NB4 (cell line): Measurements from ENCODE around the gene RFX8.

Source experiments
- DNase-seq: peaks from one replicate; pipeline ENCODE4 v3.0.0; 2010; ENCODE audit warnings: low read depth
- H3K4me3 ChIP-seq: one replicate; pipeline ENCODE4 v1.5.1; 2011; ENCODE audit warnings: mild to moderate bottlenecking, low read depth, low read length, moderate library complexity
- MYC ChIP-seq: IDR thresholded peaks from 2 replicates; pipeline ENCODE4 v1.6.1; 2011; ENCODE audit warnings: low read depth, low read length
- POLR2A ChIP-seq: IDR thresholded peaks from 2 replicates; pipeline ENCODE4 v1.6.1; 2011; ENCODE audit warnings: mild to moderate bottlenecking; ENCODE audit not compliant: insufficient read length; ENCODE audit errors: extremely low read depth
- TF ChIP-seq, protein P1 (sequence below): IDR thresholded peaks from 2 replicates; pipeline ENCODE4 v1.6.1; 2011; ENCODE audit warnings: low read depth, low read length
- TF ChIP-seq, protein P2 (sequence below): IDR thresholded peaks from one replicate; pipeline ENCODE4 v1.5.1; 2012; ENCODE audit warnings: low read depth, low read length

The RFX8 gene

DNA sequence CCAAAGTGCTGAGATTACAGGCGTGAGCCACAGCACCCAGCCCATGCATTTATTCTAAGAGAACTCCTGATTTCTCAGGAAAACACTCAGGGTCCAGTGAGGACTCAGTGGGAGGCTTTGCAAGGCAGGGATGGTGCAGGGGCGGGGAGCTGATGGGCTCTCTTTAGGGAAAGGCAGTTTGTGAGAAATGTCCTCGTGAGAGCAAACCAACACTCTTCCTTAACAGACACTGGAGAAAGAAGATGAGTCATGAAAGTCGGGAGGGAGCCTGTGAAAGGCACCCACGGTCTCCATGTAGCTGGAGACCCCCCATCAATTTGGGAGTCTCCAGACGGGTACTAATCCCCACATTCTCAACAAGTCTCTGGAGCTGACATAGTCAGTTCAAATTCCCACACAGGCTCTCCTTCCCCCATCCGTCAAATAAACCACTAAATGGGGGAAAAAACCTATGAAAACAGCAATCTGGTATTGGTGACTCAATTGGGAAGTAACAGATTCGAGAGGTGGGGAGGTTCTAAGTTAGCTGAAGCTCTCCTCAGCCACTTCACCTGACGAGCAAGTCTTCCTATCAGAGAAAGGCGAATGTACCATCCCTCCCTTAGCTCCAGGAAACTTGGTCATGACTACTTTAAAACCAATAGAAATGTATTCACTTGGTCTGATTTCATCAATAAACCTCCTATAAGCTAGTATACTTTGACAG, 76.6 kb downstream of the RFX8 start:
- H3K4me3 ChIP-seq = no peak overlapping the region
- DNase-seq = no peak
- TF ChIP-seq, protein P1, sequence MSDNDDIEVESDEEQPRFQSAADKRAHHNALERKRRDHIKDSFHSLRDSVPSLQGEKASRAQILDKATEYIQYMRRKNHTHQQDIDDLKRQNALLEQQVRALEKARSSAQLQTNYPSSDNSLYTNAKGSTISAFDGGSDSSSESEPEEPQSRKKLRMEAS = no peak
- TF ChIP-seq, protein P2, sequence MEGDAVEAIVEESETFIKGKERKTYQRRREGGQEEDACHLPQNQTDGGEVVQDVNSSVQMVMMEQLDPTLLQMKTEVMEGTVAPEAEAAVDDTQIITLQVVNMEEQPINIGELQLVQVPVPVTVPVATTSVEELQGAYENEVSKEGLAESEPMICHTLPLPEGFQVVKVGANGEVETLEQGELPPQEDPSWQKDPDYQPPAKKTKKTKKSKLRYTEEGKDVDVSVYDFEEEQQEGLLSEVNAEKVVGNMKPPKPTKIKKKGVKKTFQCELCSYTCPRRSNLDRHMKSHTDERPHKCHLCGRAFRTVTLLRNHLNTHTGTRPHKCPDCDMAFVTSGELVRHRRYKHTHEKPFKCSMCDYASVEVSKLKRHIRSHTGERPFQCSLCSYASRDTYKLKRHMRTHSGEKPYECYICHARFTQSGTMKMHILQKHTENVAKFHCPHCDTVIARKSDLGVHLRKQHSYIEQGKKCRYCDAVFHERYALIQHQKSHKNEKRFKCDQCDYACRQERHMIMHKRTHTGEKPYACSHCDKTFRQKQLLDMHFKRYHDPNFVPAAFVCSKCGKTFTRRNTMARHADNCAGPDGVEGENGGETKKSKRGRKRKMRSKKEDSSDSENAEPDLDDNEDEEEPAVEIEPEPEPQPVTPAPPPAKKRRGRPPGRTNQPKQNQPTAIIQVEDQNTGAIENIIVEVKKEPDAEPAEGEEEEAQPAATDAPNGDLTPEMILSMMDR = no peak
- TF ChIP-seq MYC (no peak), POLR2A (no peak)

DNA sequence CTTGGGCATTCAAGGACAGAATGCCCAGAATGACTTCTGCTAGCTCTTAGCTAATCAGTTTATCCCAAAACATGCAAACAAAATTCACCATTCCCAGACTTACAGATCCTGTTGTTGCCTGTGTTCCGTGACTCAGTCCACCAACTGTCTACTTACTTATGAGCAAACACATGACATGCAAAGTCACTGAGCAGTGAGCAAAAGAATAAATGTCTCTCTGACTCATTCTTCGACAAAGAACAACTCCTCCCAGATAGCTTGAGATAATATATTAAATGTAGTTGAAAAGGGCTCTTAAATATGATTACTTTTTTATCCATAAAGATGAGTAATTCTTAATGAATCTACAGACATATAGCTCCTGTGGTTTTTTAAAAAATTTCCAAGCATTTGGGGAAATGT, 78.6 kb downstream of the RFX8 start:
- no peak overlapping the region for H3K4me3 ChIP-seq
- TF ChIP-seq, protein P1 = no peak
- TF ChIP-seq, protein P2 = no peak
- TF ChIP-seq MYC (no peak), POLR2A (no peak)
- DNase-seq = no peak

DNA sequence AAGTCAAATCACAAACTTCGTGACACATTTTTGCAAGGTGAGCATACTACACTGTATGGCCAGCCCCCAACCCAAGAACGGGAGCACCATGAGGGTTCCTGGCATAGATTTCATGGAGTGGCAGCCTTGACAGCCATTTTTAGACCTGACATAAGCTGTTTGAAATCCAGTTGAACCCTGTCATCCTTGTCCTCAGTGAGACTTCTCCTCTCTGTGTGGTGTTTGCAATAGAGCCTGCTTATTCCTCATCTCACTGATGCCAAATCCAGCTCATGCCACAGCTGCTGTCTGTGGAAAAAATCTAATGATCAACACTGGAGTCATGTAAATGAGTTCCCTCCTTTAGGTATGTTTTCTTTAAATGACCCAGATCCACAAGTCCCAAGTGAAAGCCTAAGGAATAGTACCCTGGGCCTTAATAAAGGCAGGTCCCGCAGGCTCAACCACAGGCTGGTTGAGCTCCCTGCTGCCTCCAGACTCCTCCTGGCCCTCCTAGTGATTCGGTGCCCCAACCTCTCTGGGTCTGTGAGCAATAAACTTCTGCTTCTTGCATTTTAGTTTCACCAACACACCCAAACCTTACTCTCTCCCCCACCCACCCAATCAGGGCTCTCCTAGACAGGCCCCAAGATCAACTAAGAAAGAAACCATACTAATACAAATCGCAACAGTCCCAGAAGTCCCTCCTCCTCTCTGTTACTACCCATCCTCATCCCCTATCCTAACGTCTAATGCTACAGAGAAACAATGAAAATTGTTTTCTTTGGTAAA, 79.2 kb downstream of the RFX8 start:
- no peak overlapping the region for H3K4me3 ChIP-seq
- TF ChIP-seq MYC = no peak
- TF ChIP-seq, protein P1 = no peak
- no peak for TF ChIP-seq POLR2A
- TF ChIP-seq, protein P2 = no peak
- DNase-seq = no peak

DNA sequence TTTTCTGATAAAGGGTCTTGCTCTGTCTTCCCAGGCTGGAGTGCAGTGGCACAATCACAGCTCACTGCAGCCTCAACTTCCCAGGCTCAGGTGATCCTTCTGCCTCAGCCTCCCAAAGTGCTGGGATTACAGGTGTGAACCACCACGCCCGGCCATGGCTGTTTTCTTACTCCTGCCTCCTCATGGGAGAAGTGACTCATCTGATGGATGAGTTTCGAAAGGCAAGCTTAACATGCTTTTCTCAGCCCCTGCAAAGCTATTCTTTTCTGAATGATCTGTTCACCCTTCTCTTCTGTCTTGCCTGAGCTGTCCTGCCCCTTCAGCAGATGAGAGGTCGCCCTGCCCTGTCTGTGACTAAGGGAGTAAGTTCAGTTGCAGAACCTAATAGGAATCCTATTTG, 86.7 kb downstream of the RFX8 start:
- no peak overlapping the region for H3K4me3 ChIP-seq
- TF ChIP-seq POLR2A = no peak
- TF ChIP-seq, protein P1 = no peak
- TF ChIP-seq, protein P2 = no peak
- TF ChIP-seq MYC = no peak
- peak; percentile 57 for DNase-seq

DNA sequence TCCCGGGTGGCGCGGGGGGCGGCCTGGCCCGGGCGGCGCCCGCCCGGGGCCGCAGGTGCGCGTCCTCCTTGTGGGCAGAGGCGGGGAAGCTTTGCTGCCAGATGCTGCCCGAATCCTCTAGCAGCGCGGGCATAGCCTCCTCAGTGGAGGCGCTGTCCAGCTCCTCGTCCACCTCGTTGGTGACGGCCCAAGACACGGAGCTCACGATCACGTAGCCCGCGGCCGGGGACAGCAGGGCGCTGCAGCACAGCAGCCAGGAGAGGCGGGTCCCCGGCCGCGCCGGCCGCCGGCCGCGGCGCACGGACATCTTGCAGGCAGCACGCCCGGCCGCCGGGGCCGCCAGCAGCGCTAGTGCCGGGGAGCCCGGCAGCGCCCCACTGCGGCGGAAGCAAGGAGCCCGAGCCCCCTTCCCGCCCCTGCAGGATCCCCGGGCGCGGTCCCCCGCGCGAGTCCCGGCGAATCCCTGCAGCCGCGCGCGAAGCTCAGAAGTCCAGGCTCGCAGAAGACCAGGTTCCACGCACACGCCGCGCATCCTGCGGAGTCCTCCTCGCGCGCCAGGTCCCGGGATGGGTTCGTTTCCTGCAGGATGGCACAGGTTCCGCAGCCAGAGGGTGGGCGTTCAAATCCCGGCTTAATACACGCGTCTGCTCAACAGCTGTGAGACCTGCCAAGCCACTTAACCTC, 87.6 kb downstream of the RFX8 start, which contains the start of gene CREG2:
Gene CREG2, minus strand, starts transcription at position 353 of the 684 bp plus-strand sequence. Its CDS starts 46 bp downstream, at position 307.
- DNase-seq = peak; percentile 76
- peak within 1 kb of the TSS; percentile 25 for H3K4me3 ChIP-seq
- TF ChIP-seq POLR2A (no peak), MYC (no peak)
- TF ChIP-seq, protein P2 = peak; percentile 50
- TF ChIP-seq, protein P1 = no peak
